ENCODE results near the gene SALL4.

GRCh38 chr20:51811042-51811355, 8.7 kb upstream of the SALL4 start:
- TF ChIP-seq ZNF473 (tag by site-specific recombination; IDR thresholded peaks at IDR 0.05) (no peak), CTCF (tag by site-specific recombination; IDR thresholded peaks at IDR 0.05) (no peak), PRDM10 (tag by site-specific recombination; IDR thresholded peaks at IDR 0.05) (no peak), ZNF146 (tag by site-specific recombination; IDR thresholded peaks at IDR 0.05) (no peak), TRIM28 (IDR thresholded peaks at IDR 0.05; ENCODE audit: borderline replicate concordance, low read length) (no peak), ZNF274 (IDR thresholded peaks at IDR 0.05; ENCODE audit: low read length) (no peak), ZNF274 (tag by site-specific recombination; IDR thresholded peaks at IDR 0.05; ENCODE audit: borderline replicate concordance) (no peak), PRDM4 (tag by site-specific recombination; IDR thresholded peaks at IDR 0.05) (no peak), ZBTB11 (tag by site-specific recombination; conservative IDR thresholded peaks at IDR 0.05; ENCODE audit: low read depth) (no peak)

Data from HEK293 (cell line).